ENCODE measurements around the gene COL6A2.

DNA sequence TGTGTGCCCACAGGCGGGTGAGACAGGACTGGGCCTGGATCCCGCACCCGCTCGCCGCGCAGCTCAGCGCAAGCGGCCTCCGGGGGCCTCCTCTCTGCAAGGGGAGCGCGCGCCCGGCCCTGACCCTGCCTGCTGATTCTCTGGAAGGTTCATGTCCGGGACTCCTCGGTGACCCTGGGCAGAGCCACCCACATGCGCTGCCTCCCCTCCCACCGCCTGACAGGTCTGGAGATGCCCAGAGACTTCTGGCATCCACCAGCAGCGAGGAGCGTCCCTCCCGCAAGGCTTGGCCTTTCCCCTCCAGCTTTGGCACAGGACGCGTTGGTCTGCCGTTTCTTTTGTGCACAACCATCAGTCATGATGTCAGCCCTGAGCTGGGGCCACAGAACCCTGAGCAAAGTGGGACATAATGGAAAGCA, 42.0 kb upstream of the COL6A2 start:
- TF ChIP-seq, protein P1, sequence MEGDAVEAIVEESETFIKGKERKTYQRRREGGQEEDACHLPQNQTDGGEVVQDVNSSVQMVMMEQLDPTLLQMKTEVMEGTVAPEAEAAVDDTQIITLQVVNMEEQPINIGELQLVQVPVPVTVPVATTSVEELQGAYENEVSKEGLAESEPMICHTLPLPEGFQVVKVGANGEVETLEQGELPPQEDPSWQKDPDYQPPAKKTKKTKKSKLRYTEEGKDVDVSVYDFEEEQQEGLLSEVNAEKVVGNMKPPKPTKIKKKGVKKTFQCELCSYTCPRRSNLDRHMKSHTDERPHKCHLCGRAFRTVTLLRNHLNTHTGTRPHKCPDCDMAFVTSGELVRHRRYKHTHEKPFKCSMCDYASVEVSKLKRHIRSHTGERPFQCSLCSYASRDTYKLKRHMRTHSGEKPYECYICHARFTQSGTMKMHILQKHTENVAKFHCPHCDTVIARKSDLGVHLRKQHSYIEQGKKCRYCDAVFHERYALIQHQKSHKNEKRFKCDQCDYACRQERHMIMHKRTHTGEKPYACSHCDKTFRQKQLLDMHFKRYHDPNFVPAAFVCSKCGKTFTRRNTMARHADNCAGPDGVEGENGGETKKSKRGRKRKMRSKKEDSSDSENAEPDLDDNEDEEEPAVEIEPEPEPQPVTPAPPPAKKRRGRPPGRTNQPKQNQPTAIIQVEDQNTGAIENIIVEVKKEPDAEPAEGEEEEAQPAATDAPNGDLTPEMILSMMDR (IDR thresholded peaks at IDR 0.05; ENCODE audit: poor library complexity): no peak
- TF ChIP-seq EZH2 (IDR thresholded peaks at IDR 0.05; ENCODE audit: borderline replicate concordance) (no peak), EZH2phosphoT487 (IDR thresholded peaks at IDR 0.05; ENCODE audit: low read depth, severe bottlenecking, unreplicated experiment) (no peak)
